ENCODE data around the gene WASHC3.

WASHC3 gene

GRCh38 chr12:102095677-102096263 is 34.0 kb upstream of the WASHC3 start:
- TF ChIP-seq TAF1 (IDR thresholded peaks at IDR 0.05; ENCODE audit: borderline replicate concordance, insufficient read depth, low read length) = no peak
- TF ChIP-seq FOXP2 (optimal IDR thresholded peaks at IDR 0.05; ENCODE audit: borderline replicate concordance, extremely low read depth, extremely low read length, insufficient read depth) = no peak
- no peak for TF ChIP-seq SIN3A (IDR thresholded peaks at IDR 0.05; ENCODE audit: borderline replicate concordance, insufficient read depth, low read length)
- TF ChIP-seq, protein P1, sequence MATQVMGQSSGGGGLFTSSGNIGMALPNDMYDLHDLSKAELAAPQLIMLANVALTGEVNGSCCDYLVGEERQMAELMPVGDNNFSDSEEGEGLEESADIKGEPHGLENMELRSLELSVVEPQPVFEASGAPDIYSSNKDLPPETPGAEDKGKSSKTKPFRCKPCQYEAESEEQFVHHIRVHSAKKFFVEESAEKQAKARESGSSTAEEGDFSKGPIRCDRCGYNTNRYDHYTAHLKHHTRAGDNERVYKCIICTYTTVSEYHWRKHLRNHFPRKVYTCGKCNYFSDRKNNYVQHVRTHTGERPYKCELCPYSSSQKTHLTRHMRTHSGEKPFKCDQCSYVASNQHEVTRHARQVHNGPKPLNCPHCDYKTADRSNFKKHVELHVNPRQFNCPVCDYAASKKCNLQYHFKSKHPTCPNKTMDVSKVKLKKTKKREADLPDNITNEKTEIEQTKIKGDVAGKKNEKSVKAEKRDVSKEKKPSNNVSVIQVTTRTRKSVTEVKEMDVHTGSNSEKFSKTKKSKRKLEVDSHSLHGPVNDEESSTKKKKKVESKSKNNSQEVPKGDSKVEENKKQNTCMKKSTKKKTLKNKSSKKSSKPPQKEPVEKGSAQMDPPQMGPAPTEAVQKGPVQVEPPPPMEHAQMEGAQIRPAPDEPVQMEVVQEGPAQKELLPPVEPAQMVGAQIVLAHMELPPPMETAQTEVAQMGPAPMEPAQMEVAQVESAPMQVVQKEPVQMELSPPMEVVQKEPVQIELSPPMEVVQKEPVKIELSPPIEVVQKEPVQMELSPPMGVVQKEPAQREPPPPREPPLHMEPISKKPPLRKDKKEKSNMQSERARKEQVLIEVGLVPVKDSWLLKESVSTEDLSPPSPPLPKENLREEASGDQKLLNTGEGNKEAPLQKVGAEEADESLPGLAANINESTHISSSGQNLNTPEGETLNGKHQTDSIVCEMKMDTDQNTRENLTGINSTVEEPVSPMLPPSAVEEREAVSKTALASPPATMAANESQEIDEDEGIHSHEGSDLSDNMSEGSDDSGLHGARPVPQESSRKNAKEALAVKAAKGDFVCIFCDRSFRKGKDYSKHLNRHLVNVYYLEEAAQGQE (IDR thresholded peaks at IDR 0.05; ENCODE audit: insufficient read depth in 1 of 2, low read depth in 2 of 2, low read length in 2 of 2) = no peak

GRCh38 chr12:102093319-102093718 is 31.5 kb upstream of the WASHC3 start:
- no peak for TF ChIP-seq POLR2AphosphoS5 (IDR thresholded peaks at IDR 0.05; ENCODE audit: low read depth, low read length)
- no peak for TF ChIP-seq TAF1 (IDR thresholded peaks at IDR 0.05; ENCODE audit: borderline replicate concordance, insufficient read depth, low read length)
- no peak for TF ChIP-seq SIN3A (IDR thresholded peaks at IDR 0.05; ENCODE audit: borderline replicate concordance, insufficient read depth, low read length)
- TF ChIP-seq, protein P1 (IDR thresholded peaks at IDR 0.05; ENCODE audit: insufficient read depth in 1 of 2, low read depth in 2 of 2, low read length in 2 of 2) = no peak
- TF ChIP-seq FOXP2 (optimal IDR thresholded peaks at IDR 0.05; ENCODE audit: borderline replicate concordance, extremely low read depth, extremely low read length, insufficient read depth) = no peak

- no peak for TF ChIP-seq TAF1 (IDR thresholded peaks at IDR 0.05; ENCODE audit: borderline replicate concordance, insufficient read depth, low read length)
- TF ChIP-seq, protein P1 (IDR thresholded peaks at IDR 0.05; ENCODE audit: insufficient read depth in 1 of 2, low read depth in 2 of 2, low read length in 2 of 2) = no peak
- TF ChIP-seq POLR2AphosphoS5 (IDR thresholded peaks at IDR 0.05; ENCODE audit: low read depth, low read length) = no peak
- TF ChIP-seq SIN3A (IDR thresholded peaks at IDR 0.05; ENCODE audit: borderline replicate concordance, insufficient read depth, low read length) = no peak
- TF ChIP-seq FOXP2 (optimal IDR thresholded peaks at IDR 0.05; ENCODE audit: borderline replicate concordance, extremely low read depth, extremely low read length, insufficient read depth) = no peak
Measured at GRCh38 chr12:102080842-102081241, 19.1 kb upstream of the WASHC3 start.

- no peak for TF ChIP-seq FOXP2 (optimal IDR thresholded peaks at IDR 0.05; ENCODE audit: borderline replicate concordance, extremely low read depth, extremely low read length, insufficient read depth)
- no peak for TF ChIP-seq TAF1 (IDR thresholded peaks at IDR 0.05; ENCODE audit: borderline replicate concordance, insufficient read depth, low read length)
- no peak for TF ChIP-seq SIN3A (IDR thresholded peaks at IDR 0.05; ENCODE audit: borderline replicate concordance, insufficient read depth, low read length)
- no peak for TF ChIP-seq POLR2AphosphoS5 (IDR thresholded peaks at IDR 0.05; ENCODE audit: low read depth, low read length)
- TF ChIP-seq, protein P1 (IDR thresholded peaks at IDR 0.05; ENCODE audit: insufficient read depth in 1 of 2, low read depth in 2 of 2, low read length in 2 of 2) = no peak
Measured at GRCh38 chr12:102069707-102070106, 7.9 kb upstream of the WASHC3 start.

Measured in PFSK-1 (cell line).